ENCODE results near the gene MAP3K4.

MAP3K4 gene

GRCh38 chr6:160986851-160987250, 4.7 kb upstream of the MAP3K4 start:
- TF ChIP-seq, protein P1, sequence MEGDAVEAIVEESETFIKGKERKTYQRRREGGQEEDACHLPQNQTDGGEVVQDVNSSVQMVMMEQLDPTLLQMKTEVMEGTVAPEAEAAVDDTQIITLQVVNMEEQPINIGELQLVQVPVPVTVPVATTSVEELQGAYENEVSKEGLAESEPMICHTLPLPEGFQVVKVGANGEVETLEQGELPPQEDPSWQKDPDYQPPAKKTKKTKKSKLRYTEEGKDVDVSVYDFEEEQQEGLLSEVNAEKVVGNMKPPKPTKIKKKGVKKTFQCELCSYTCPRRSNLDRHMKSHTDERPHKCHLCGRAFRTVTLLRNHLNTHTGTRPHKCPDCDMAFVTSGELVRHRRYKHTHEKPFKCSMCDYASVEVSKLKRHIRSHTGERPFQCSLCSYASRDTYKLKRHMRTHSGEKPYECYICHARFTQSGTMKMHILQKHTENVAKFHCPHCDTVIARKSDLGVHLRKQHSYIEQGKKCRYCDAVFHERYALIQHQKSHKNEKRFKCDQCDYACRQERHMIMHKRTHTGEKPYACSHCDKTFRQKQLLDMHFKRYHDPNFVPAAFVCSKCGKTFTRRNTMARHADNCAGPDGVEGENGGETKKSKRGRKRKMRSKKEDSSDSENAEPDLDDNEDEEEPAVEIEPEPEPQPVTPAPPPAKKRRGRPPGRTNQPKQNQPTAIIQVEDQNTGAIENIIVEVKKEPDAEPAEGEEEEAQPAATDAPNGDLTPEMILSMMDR (IDR thresholded peaks at IDR 0.05; ENCODE audit: low read depth, low read length) = no peak
- H3K4me3 ChIP-seq (ENCODE audit: low read depth, low read length) = no peak overlapping the region

GRCh38 chr6:160987265-160987664, 4.3 kb upstream of the MAP3K4 start:
- no peak overlapping the region for H3K4me3 ChIP-seq (ENCODE audit: low read depth, low read length)
- TF ChIP-seq, protein P1 (IDR thresholded peaks at IDR 0.05; ENCODE audit: low read depth, low read length) = no peak

DNA sequence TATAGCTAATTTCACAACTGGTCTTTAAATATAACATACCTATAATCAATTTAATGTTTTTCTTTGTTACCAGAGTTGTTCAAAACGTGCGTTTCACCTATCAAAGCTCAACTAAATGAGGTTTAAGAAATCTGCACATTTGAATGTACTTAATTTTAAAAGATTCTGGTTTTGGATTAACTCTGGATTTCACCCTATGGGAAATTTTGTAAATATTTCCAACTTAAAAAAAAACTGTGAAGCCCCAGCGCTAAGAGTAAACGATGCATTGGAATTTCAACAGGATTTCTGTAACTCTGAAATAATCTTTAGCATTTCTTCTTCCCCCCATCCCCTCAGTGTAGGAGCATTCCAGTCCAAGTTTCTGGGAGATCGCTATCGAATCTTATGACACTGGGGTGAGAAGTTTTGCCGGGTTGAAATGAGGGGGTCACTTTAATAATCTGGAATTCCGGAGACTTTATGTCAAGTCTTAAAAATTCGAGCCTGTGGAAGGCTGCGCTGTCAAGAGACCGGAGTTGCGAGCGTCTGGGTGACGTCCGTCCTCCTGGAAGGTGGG, 643 bp upstream of the MAP3K4 start:
- TF ChIP-seq, protein P1 (IDR thresholded peaks at IDR 0.05; ENCODE audit: low read depth, low read length) = no peak
- peak overlapping the region; percentile 87 for H3K4me3 ChIP-seq (ENCODE audit: low read depth, low read length)

- peak overlapping the region; percentile 87 for H3K4me3 ChIP-seq (ENCODE audit: low read depth, low read length)
- TF ChIP-seq, protein P1 (IDR thresholded peaks at IDR 0.05; ENCODE audit: low read depth, low read length) = peak; percentile 65
These were observed 751 bp downstream of the MAP3K4 start for GRCh38 chr6:160992061-160992979.

DNA sequence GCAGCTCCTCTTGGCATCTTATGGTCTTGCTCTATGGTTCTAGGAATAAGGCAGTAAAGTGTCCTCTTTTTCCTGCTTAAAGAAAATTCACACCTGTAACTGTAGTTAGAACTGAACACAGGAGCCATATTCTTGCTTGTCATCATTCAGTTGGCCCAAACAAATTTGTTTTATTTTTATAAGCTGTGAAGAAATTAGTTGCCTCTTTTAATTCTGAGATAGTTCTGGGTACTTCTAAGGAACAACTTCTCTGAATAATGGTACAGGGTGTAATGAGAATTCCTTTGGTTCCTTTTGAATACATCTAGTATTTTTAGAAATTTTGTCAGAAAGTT, 1.4 kb downstream of the MAP3K4 start:
- peak overlapping the region; percentile 87; the same call in 1 of the 2 replicates for H3K4me3 ChIP-seq (ENCODE audit: low read depth, low read length)
- TF ChIP-seq, protein P1 (IDR thresholded peaks at IDR 0.05; ENCODE audit: low read depth, low read length) = no peak

DNA sequence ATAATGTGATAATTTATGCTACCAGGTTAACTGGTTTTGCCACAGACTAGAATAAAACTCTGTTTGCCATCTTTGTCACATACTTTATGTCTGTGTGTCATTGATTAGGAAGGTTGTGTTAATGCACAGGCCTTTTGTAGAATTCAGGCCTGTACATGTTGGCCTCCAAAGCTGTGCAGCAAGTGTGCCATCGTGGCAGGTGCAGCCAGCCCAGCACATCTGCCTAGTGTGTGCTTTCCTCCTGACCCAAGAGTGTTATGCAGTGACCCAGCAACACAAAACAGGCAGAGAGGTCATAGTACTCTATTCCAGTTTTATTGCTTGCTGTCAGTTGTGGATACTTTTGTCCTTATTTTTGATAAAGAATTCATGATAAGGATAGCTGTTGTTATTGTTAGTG, 3.7 kb downstream of the MAP3K4 start:
- TF ChIP-seq, protein P1 (IDR thresholded peaks at IDR 0.05; ENCODE audit: low read depth, low read length) = no peak
- no peak overlapping the region for H3K4me3 ChIP-seq (ENCODE audit: low read depth, low read length)

- H3K4me3 ChIP-seq (ENCODE audit: low read depth, low read length) = no peak overlapping the region
- TF ChIP-seq, protein P1 (IDR thresholded peaks at IDR 0.05; ENCODE audit: low read depth, low read length) = no peak
These were observed 4.6 kb downstream of the MAP3K4 start for GRCh38 chr6:160996131-160996601.
